Fibroblast of villous mesenchyme (primary cell): Measurements from ENCODE around the gene TLR4. TPM values are rescaled to one million over a fixed set of nuclear protein-coding genes. Genes with fewer than 3 reads are reported as not detected.
A peak's percentile ranks its signal among the peaks of the same experiment; 100 is the strongest.

Experiments used
- DNase-seq: peaks from one replicate; pipeline ENCODE4 v3.0.0-alpha.2; 2010; ENCODE audit warnings: low read depth
- H3K4me3 ChIP-seq: 2 replicates; pipeline ENCODE4 v1.5.1; 2011; ENCODE audit warnings: low read depth, mild to moderate bottlenecking, low read length
- CTCF ChIP-seq: IDR thresholded peaks from 2 replicates; pipeline ENCODE4 v1.5.1; 2012; ENCODE audit warnings: low read depth, mild to moderate bottlenecking, low read length; ENCODE audit not compliant: insufficient read depth
- small RNA-seq: library from RNA; depleted of rRNA; stranded (forward); fragments of <200 nt; gene quantifications from one replicate; pipeline ENCODE3, GENCODE V24; 2012
- total RNA-seq: library from RNA; depleted of rRNA; stranded (reverse); fragments of >200 nt; gene quantifications from 2 replicates; pipeline ENCODE4 v1.2.3, GENCODE V29; 2012

TLR4 gene
- total RNA-seq, 1 donor, result 18.1 TPM

GRCh38 chr9:117772960-117773359, 68.8 kb downstream of the TLR4 start:
- TF ChIP-seq CTCF, result no peak
- no peak overlapping the region for H3K4me3 ChIP-seq
- DNase-seq, result peak; percentile 62

Small RNA genes lying within 50 kb of the gene (small RNA-seq; reads per million reads assigned to genes)
- gene RNU6-1082P, result not detected
